ENCODE results near the gene ZMAT2. TPM values are rescaled to one million over a fixed set of nuclear protein-coding genes. Genes with fewer than 3 reads are reported as not detected.

Gene ZMAT2
- total RNA-seq, 1 experiment from 2014 or later, result 68.0 TPM

- POLR2A ChIA-PET (ENCODE audit: low non-redundant PET), result no interaction called here
- DNase-seq (ENCODE audit: low spot score), result no peak
Observed at GRCh38 chr5:140741967-140742366, 41.7 kb downstream of the ZMAT2 start.

GRCh38 chr5:140753561-140753960 is 53.3 kb downstream of the ZMAT2 start:
- POLR2A ChIA-PET (ENCODE audit: low non-redundant PET), result no interaction called here

More at GRCh38 chr5:140741967-140742366, 41.7 kb downstream of the ZMAT2 start:
- Histone ChIP-seq H3K9me3 (ENCODE audit: low read depth, low read length, poor library complexity, severe bottlenecking) (no peaks in the 10 kb centered on the region), H3K36me3 (ENCODE audit: insufficient read depth, low read length, poor library complexity, severe bottlenecking) (no peaks in the 10 kb centered on the region), H3K4me1 (ENCODE audit: insufficient read depth, low read length, poor library complexity, severe bottlenecking) (no peaks in the 10 kb centered on the region), H3K27me3 (replicated peaks; ENCODE audit: insufficient read depth, low read depth, low read length, poor library complexity) (no peaks in the 10 kb centered on the region), H3K4me3 (ENCODE audit: low read depth, low read length, poor library complexity, severe bottlenecking) (no peak overlapping the region), H3K27ac (ENCODE audit: low read depth, low read length, poor library complexity, severe bottlenecking) (no peak overlapping the region)
- intact Hi-C loops (cut with micrococcal nuclease; ENCODE audit: unreplicated experiment), result no loop called here
- CTCF ChIA-PET, result no interaction called here
- TF ChIP-seq CTCF (conservative IDR thresholded peaks at IDR 0.05; ENCODE audit: low read depth, low read length) (no peak), EZH2 (IDR thresholded peaks at IDR 0.05; ENCODE audit: borderline replicate concordance, low read depth, low read length, poor library complexity, severe bottlenecking) (no peak)
- BruUV-seq (replicated peaks), result no TSS peak

More at GRCh38 chr5:140753561-140753960, 53.3 kb downstream of the ZMAT2 start:
- intact Hi-C loops (cut with micrococcal nuclease; ENCODE audit: unreplicated experiment), result no loop called here
- H3K4me1 ChIP-seq (ENCODE audit: insufficient read depth, low read length, poor library complexity, severe bottlenecking), result no peaks in the 10 kb centered on the region
- H3K9me3 ChIP-seq (ENCODE audit: low read depth, low read length, poor library complexity, severe bottlenecking), result peaks cover 41% of the 10 kb centered on the region
- DNase-seq (ENCODE audit: low spot score), result no peak
- H3K27ac ChIP-seq (ENCODE audit: low read depth, low read length, poor library complexity, severe bottlenecking), result no peak overlapping the region
- H3K36me3 ChIP-seq (ENCODE audit: insufficient read depth, low read length, poor library complexity, severe bottlenecking), result no peaks in the 10 kb centered on the region
- no TSS peak for BruUV-seq (replicated peaks)
- H3K4me3 ChIP-seq (ENCODE audit: low read depth, low read length, poor library complexity, severe bottlenecking), result no peak overlapping the region
- CTCF ChIA-PET, result no interaction called here
- TF ChIP-seq CTCF (conservative IDR thresholded peaks at IDR 0.05; ENCODE audit: low read depth, low read length) (no peak), EZH2 (IDR thresholded peaks at IDR 0.05; ENCODE audit: borderline replicate concordance, low read depth, low read length, poor library complexity, severe bottlenecking) (no peak)
- H3K27me3 ChIP-seq (replicated peaks; ENCODE audit: insufficient read depth, low read depth, low read length, poor library complexity), result no peaks in the 10 kb centered on the region

Other genes with a start within 250 kb of the ZMAT2 start
- gene EIF4EBP3, start 152.8 kb upstream of the ZMAT2 start, total RNA-seq (2021), result 5.6 and 7.6 TPM in 2 replicates
- 55.1 and 62.3 TPM in 2 replicates for gene SRA1, start 143.0 kb upstream of the ZMAT2 start, total RNA-seq (2021)
- 27.8 and 30.2 TPM in 2 replicates for gene APBB3, start 135.8 kb upstream of the ZMAT2 start, total RNA-seq (2021)
- 99.6 and 101 TPM in 2 replicates for gene SLC35A4, start 135.6 kb upstream of the ZMAT2 start, total RNA-seq (2021)
- 0.41 and 0.48 TPM in 2 replicates for gene CD14, start 67.3 kb upstream of the ZMAT2 start, total RNA-seq (2021)
- gene TMCO6, start 61.0 kb upstream of the ZMAT2 start, total RNA-seq (2021), result 24.1 and 26.5 TPM in 2 replicates
- gene NDUFA2, start 52.8 kb upstream of the ZMAT2 start, total RNA-seq (2021), result 60.0 and 63.4 TPM in 2 replicates
- gene IK, start 52.6 kb upstream of the ZMAT2 start, total RNA-seq (2021), result 116 and 120 TPM in 2 replicates
- gene WDR55, start 35.5 kb upstream of the ZMAT2 start, total RNA-seq (2021), result 31.1 and 33.2 TPM in 2 replicates
- 2.3 and 3.0 TPM in 2 replicates for gene DND1, start 26.9 kb upstream of the ZMAT2 start, total RNA-seq (2021)
- gene HARS1, start 9.1 kb upstream of the ZMAT2 start, total RNA-seq (2021), result 95.6 and 101 TPM in 2 replicates
- gene HARS2, start 9.0 kb upstream of the ZMAT2 start, total RNA-seq (2021), result 33.0 and 33.7 TPM in 2 replicates
- gene PCDHA1, start 85.7 kb downstream of the ZMAT2 start, total RNA-seq (2021), result 0.45 and 0.96 TPM in 2 replicates
- 0.06 and 0.15 TPM in 2 replicates for gene PCDHA2, start 94.4 kb downstream of the ZMAT2 start, total RNA-seq (2021)
- 2.6 and 3.2 TPM in 2 replicates for gene PCDHA3, start 100.6 kb downstream of the ZMAT2 start, total RNA-seq (2021)
- 0.39 and 0.58 TPM in 2 replicates for gene PCDHA4, start 106.6 kb downstream of the ZMAT2 start, total RNA-seq (2021)
- 2.1 and 2.2 TPM in 2 replicates for gene PCDHA5, start 121.2 kb downstream of the ZMAT2 start, total RNA-seq (2021)
- 12.6 and 12.7 TPM in 2 replicates for gene PCDHA6, start 127.5 kb downstream of the ZMAT2 start, total RNA-seq (2021)
- gene PCDHA7, start 133.8 kb downstream of the ZMAT2 start, total RNA-seq (2021), result 2.6 and 3.8 TPM in 2 replicates
- gene PCDHA8, start 140.7 kb downstream of the ZMAT2 start, total RNA-seq (2021), result 1.4 and 1.5 TPM in 2 replicates
- 0.33 and 0.37 TPM in 2 replicates for gene PCDHA9, start 147.9 kb downstream of the ZMAT2 start, total RNA-seq (2021)
- gene PCDHA10, start 155.4 kb downstream of the ZMAT2 start, total RNA-seq (2021), result 11.5 and 11.6 TPM in 2 replicates
- gene PCDHA11, start 168.5 kb downstream of the ZMAT2 start, total RNA-seq (2021), result 11.4 and 15.5 TPM in 2 replicates
- 10.5 and 10.7 TPM in 2 replicates for gene PCDHA12, start 174.9 kb downstream of the ZMAT2 start, total RNA-seq (2021)
- gene PCDHA13, start 181.7 kb downstream of the ZMAT2 start, total RNA-seq (2021), result 5.8 and 6.2 TPM in 2 replicates
- 7.2 and 8.8 TPM in 2 replicates for gene PCDHAC1, start 225.9 kb downstream of the ZMAT2 start, total RNA-seq (2021)

All from A673 (cell line).